Forelimb muscle (tissue), 1 donor: ENCODE results near the gene SUPV3L1. TPM values are rescaled to one million over a fixed set of nuclear protein-coding genes. Genes with fewer than 3 reads are reported as not detected.
A peak's percentile ranks its signal among the peaks of the same experiment; 100 is the strongest.
"Not testable (repeated sequence)": the region's sequence is repeated elsewhere in the genome, so short reads cannot be mapped to it uniquely, and the experiment has no call there.

Experiments used
- DNase-seq: peaks from one replicate; pipeline ENCODE4 v3.0.0-alpha.2; 2013; ENCODE audit warnings: low read depth
- polyA plus RNA-seq: library from polyadenylated mRNA; unstranded; fragments of 120-200 nt; gene quantifications from one replicate; pipeline ENCODE4 v1.2.1, GENCODE V29; 2013; ENCODE audit not compliant: insufficient read length

SUPV3L1 gene
- polyA plus RNA-seq, 1 donor: 30.0 TPM

GRCh38 chr10:69230128-69230527 lies 50.1 kb downstream of the SUPV3L1 start:
- no peak for DNase-seq

DNA sequence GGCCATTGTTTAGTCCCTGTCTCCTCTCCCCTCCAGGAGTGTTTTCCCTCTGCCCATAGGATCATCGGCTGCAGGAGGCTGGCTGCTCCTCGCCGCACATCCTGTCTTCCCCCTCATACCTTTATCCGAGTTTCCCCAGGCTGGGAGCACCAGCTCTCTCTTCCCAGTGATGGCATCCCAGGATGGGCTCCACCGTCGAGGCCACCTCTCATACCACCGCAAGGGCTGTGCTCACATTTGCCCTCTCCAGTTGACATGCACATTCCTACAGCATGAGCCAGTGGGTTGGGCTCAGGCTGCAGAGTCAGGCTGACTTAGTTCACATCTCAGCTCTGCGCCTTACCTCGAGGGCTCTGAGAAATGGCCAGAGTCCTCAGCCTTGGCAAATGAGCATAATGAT lies 52.2 kb downstream of the SUPV3L1 start:
- DNase-seq: no peak

DNA sequence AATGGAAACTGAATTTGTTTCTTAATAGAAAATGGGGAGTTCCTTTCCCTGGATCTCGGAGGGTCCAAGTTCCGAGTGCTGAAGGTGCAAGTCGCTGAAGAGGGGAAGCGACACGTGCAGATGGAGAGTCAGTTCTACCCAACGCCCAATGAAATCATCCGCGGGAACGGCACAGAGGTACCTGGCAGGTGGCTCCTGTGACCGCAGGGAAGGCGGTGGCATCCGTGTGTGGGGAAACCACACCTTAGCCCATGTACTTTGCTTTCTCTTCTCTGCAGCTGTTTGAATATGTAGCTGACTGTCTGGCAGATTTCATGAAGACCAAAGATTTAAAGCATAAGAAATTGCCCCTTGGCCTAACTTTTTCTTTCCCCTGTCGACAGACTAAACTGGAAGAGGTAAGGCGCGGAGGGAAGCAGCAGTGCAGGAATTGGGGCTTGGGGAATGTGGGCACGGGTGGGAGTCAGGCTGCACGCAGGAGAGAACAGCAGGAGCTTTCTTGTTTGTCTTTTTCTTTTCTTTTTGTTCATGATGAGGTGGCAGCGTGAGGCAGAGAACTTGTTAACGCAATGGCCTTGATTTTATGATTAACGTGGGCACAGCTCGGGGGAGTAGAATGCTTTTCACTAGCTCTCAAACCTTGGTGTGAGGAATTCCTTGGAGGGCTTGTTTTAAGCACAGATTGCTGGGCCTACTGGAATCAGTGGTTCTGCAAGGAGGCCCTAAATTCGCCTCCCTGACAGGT lies 52.9 kb downstream of the SUPV3L1 start:
- no peak for DNase-seq

- no peak for DNase-seq
Observed at GRCh38 chr10:69234447-69234846, 54.4 kb downstream of the SUPV3L1 start.

GRCh38 chr10:69237528-69238159 lies 57.6 kb downstream of the SUPV3L1 start:
- DNase-seq: peak; percentile 60

DNA sequence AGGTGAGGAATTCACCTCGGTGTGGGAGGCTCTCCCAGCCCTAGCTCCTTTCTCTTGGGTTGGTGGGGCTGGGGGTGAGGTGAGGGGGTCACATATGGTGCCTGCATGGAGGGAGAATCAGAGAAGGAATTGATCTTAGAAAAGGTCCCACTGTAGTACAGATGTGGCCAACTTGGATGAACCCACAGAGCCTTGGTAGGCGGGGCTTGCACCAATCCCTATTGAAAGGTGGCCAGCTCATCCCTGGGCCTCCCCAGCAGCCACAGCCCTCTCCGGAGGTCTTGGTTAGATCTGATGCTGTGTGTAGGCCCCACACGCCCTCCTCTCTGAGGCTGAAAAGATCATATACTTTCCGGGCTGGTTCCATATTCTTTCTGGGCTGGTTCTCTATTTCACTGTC lies 59.1 kb downstream of the SUPV3L1 start:
- no peak for DNase-seq

DNA sequence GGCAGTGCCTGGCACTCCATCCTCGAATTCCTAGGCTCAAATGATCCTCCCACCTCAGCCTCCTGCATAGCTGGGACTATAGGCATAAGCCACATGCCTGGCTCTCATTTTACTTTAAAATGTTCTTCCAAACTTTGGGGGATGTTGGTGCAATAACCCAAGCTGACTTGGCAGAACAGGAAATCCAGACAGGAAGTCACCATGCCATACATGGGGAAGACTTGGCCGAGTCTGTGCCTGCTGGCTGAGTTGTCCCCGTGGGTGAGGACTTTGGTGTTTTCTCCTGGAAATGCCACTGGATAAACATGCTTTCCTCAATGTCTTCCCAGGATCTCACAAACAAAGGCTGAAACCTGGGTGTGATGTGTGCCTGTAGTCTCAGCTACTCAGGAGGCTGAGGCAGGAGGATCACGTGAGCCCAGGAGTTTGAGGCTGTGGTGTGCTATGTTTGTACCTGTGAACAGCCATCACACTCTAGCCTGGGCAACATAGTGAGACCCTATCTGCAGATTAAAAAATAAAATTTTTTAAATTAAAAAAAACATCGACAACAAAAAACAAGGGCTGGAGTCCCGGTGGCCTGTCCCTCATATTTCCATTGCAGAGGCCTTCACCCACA lies 59.9 kb downstream of the SUPV3L1 start:
- DNase-seq: no peak

GRCh38 chr10:69240455-69240854 lies 60.4 kb downstream of the SUPV3L1 start:
- DNase-seq: no peak

DNA sequence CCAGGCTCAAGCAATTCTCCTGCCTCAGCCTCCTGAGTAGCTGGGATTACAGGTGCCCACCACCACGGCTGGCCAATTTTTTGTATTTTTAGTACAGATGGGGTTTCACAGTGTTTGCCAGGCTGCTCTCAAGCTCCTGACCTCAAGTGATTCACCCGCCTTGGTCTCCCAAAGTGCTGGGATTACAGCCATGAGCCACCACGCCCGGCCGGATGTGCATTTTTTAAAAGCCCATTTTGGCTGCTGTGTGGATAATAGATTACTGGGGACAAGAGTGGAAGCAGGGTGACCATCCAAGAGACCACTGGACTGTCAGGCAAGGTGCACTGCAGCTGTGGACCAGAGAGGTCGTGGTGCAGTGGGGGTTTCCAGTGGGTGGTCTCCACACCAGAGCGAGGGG lies 61.5 kb downstream of the SUPV3L1 start:
- DNase-seq: no peak

- no peak for DNase-seq
Observed at GRCh38 chr10:69242040-69242851, 62.2 kb downstream of the SUPV3L1 start.

- no peak for DNase-seq
Observed at GRCh38 chr10:69242852-69243212, 62.8 kb downstream of the SUPV3L1 start.

DNA sequence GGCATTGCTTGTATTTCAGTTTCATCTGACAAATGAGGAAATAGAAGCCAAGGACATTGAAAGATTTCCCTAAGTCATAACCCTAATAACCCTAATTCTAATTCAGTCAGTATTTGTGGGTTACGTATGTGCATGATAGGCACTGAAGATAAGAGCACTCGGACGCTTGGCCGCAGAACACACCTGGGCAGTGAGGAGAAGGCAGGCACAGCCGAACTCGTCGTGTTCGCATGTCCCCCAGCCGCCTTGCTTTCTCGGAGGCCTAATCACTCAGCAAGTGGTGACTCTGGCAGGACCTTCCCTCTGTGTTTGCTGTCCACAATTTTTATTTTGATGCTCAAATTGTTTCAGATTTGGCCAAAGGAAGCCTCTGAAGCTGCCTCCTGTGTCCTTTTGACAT lies 63.8 kb downstream of the SUPV3L1 start:
- no peak for DNase-seq

DNA sequence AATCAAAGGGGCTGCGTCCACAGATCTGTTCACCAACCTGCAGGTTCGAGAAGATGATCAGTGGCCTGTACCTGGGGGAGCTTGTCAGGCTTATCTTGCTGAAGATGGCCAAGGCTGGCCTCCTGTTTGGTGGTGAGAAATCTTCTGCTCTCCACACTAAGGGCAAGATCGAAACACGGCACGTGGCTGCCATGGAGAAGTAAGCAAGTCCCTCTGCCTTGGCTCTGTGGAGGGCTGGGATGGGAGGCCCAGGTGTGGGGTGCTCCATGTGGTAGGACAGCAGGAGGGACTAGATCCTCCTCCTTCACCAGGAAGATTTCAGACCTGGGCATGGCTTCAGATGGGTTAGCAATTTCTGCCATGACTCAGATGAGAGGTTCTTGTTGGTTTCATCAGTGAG lies 66.0 kb downstream of the SUPV3L1 start:
- no peak for DNase-seq

- DNase-seq: no peak
Observed at GRCh38 chr10:69246581-69247312, 66.7 kb downstream of the SUPV3L1 start.

GRCh38 chr10:69247313-69247710 lies 67.3 kb downstream of the SUPV3L1 start:
- DNase-seq: no peak

- DNase-seq: no peak
Observed at GRCh38 chr10:69248117-69248730, 68.2 kb downstream of the SUPV3L1 start.

DNA sequence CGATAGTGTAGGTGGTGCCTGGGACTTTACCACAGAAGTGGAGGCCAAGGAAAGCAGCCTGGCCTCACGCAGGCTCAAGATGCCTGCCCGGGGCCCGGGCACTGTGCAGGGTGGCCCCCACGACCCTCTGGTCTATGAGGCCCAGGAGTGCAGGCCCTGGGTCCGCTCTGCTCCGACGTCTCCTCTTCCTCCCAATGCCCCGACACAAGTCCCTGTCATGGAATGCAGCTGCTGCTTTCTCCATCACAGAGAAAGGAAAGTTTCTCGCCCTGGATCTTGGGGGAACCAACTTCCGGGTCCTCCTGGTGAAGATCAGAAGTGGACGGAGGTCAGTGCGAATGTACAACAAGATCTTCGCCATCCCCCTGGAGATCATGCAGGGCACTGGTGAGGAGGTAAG lies 70.0 kb downstream of the SUPV3L1 start:
- DNase-seq: no peak

DNA sequence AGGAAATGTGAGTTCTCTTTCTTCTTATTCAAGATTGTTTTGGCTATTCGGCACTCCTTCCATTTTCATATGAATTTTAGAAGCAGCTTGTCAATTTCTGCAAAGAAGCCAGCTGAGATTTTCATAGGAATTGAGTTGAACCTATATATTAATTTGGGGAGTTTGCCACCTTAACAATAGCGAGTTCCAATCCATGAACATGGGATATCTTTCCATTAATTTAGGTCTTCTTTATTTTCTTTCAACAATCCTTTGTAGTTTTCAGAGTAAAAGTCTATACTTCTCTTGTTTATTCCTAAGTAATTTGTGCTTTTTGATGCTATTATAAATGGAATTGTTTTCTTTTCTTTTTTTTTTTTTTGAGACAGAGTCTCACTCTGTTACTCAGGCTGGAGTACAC lies 71.4 kb downstream of the SUPV3L1 start:
- not testable (repeated sequence) for DNase-seq

- DNase-seq: no peak
Observed at GRCh38 chr10:69253171-69253570, 73.1 kb downstream of the SUPV3L1 start.

DNA sequence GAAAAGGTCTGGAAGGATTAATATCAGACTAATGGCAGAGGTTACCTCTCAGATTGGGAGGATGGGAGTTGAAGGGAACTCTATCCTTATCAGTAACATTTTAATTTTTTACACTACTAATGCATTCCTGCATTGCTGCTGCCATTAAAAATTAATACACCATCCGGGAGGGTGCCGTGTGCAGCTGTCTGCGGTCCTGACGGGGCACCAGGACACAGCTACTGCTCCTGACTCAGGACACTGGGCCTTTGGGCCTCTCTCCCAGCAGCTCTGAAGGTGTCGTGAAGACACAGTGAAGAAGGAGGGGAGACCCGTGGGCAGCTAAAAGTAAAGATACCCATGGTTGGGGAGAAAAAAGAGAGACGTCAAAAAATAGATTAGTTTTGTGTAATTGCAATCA lies 74.8 kb downstream of the SUPV3L1 start:
- no peak for DNase-seq
